Measurements from ENCODE around the gene DCHS2.

The DCHS2 gene

DNA sequence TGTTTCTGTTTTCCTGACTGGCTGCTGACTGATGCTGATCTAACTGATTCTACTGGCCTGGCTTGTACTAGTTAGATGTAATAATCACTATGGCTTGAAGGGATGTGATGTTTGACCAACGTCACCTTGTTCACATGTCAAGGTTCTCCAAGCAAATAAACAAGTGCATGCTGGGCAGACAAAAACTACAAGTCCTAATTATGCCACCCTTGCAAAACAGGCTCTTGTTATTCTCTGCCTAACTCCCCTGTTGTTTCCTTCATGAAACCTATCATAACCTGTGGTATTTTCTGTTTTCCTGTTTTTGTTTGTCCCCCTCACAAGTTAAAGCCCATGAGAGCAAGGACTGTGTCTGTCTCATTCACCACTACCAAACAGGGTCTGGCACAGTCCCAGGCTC, 146.2 kb downstream of the DCHS2 start:
- H3K4me3 ChIP-seq (ENCODE audit: low read length): no peak overlapping the region
- DNase-seq (ENCODE audit: low read depth, low spot score): no peak

DNA sequence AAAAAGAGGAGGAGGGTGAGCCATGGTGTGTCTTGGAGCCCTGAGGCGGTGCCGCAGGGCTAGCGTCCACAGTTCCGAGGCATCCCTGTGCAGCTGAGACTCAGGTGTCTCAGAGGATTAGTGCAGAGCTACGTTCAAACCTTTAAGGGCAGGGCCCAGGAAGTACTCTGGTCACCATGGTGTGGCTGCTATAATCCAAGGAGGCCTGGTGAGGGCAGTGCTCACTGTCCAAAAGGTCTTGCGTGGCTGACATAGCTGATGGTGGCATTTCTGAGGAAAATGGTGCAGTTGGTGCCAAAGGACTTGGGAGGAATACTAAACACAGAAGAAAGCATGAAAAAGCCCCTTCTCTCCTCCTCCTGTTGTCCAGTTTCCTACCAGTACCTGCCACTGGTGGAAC, 146.9 kb downstream of the DCHS2 start:
- no peak overlapping the region for H3K4me3 ChIP-seq (ENCODE audit: low read length)
- no peak for DNase-seq (ENCODE audit: low read depth, low spot score)

- DNase-seq (ENCODE audit: low read depth, low spot score): no peak
- no peak overlapping the region for H3K4me3 ChIP-seq (ENCODE audit: low read length)
Measured at GRCh38 chr4:154343651-154344050, 147.9 kb downstream of the DCHS2 start.

DNA sequence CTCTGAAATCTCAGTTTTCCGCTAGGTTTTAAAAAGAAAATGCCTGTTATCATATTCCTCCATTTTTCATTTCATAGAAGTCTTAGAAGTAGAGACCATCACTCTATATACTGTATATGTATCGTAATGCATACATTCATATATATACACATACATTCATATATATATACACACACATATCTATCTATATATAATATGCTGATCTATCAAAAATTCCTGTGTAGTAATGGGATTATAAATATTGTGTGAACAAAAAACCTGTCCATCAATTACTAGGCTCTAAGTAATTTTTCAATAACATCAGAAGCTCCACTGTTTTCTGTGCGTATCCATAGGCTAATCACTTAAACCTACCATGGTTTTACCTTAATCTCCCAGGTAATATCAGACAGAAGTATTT, 150.2 kb downstream of the DCHS2 start:
- no peak for DNase-seq (ENCODE audit: low read depth, low spot score)
- no peak overlapping the region for H3K4me3 ChIP-seq (ENCODE audit: low read length)

DNA sequence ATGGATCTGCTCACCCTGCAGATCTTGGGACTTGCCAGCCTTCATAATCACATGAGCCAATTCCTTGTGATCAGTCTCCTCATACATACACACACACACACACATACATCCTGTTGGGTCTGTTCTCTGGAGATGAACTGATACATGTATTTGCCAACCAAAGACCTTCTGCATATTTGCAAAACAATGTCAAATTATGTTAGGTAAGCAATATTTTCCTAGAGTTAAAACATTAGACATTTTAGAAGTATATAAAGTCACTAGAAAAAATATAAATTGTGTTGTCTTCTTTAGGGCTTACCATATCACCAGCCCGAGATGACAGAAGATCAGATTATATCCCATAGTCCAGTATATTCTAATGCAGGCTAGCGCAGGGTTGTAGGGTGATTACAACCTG, 156.0 kb downstream of the DCHS2 start:
- DNase-seq (ENCODE audit: low read depth, low spot score): no peak
- H3K4me3 ChIP-seq (ENCODE audit: low read length): no peak overlapping the region

DNA sequence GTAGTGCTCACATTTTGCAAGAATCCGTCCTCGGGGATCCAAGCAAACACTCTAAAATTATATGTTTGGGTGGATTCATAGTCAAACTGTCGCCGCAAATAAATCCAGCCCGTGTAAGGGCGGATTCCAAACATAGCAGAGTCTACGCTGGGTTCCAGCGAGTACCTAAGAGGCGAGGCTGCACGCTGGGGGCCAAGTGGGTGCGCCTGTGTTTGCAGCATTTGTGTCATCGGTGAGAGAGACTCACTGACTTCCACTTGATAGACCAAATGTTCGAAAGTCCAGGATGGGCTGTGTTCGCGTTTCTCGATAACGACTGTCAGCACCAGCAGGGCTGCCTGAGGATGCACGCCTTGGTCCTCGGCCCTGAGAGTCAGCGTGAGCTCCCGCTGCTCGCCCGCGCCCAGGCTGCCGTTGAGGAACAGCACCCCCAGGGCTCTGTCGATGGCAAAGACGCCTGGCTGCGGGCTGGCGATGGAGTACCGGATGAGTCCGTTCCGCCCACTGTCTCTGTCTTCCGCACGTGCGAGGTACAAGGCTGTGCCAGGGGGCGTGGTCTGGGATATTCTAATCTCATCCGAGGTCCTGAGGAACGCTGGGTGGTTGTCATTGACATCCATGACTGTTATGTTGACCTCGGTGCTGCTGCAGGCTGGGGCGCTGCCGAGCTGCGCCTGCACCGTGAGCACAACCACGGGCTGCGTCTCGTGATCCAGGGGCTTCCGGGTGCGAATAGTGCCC, 158.7 kb downstream of the DCHS2 start:
- peak overlapping the region; percentile 44 for H3K4me3 ChIP-seq (ENCODE audit: low read length)
- DNase-seq (ENCODE audit: low read depth, low spot score): peak; percentile 36

GRCh38 chr4:154329939-154330338, 161.7 kb downstream of the DCHS2 start:
- no peak overlapping the region for H3K4me3 ChIP-seq (ENCODE audit: low read length)
- no peak for DNase-seq (ENCODE audit: low read depth, low spot score)

DNA sequence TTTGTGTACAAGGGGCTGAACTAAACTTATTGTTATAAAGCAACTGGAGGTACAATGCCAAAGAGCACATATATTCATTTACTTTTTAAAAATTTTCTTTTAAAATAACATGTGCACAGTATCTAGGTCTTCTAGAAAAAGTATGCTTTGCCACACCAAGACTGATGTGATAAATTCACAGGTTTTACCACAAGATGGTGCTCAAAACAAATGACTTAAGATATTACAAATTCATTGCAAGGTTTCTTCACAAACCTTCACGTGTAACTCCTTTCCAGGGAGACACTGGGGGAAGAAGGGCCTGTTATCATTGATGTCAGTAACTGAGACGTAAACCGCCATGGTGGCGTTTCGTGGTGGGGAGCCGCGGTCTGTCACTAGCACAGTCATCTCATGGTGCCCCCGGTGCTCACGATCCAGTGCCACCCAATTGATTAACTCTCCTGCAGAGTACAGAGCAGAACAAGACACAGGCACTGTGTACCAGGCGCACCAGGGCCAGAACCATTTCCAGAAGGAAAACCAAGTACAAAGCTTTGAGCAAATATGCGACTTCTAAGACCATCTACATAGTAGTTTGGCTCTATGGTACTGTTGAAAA, 162.2 kb downstream of the DCHS2 start:
- DNase-seq (ENCODE audit: low read depth, low spot score): peak; percentile 17

DNA sequence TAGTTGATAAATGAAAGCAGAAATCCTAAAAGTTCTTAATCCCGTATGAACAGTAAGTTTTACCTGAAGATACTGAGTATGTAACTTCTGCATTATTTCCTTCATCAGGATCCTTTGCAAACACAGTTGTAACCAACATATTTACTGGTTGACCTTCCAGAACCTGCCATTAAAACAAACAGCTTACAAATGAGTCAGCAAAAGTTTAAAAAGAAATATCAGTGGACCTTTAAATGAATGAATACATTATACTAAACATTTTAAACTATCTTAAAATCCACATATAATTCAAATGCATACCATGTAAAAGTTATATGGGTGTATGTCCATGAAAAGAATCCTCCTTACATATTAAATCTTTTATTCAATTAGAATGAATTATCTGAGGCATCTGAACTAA, 163.6 kb downstream of the DCHS2 start:
- no peak overlapping the region for H3K4me3 ChIP-seq (ENCODE audit: low read length)

More for the DNA sequence above, 162.2 kb downstream of the DCHS2 start:
- H3K4me3 ChIP-seq (ENCODE audit: low read length): no peak overlapping the region

GRCh38 chr4:154320521-154320920, 171.1 kb downstream of the DCHS2 start:
- DNase-seq (ENCODE audit: low read depth, low spot score): no peak
- no peak overlapping the region for H3K4me3 ChIP-seq (ENCODE audit: low read length)

More for the DNA sequence above, 163.6 kb downstream of the DCHS2 start:
- DNase-seq (ENCODE audit: low read depth, low spot score): no peak

GRCh38 chr4:154319736-154320135, 171.9 kb downstream of the DCHS2 start:
- DNase-seq (ENCODE audit: low read depth, low spot score): no peak
- H3K4me3 ChIP-seq (ENCODE audit: low read length): no peak overlapping the region

- H3K4me3 ChIP-seq (ENCODE audit: low read length): no peak overlapping the region
- DNase-seq (ENCODE audit: low read depth, low spot score): no peak
Measured at GRCh38 chr4:154317201-154317999, 174.2 kb downstream of the DCHS2 start.

- no peak for DNase-seq (ENCODE audit: low read depth, low spot score)
- H3K4me3 ChIP-seq (ENCODE audit: low read length): no peak overlapping the region
Measured at GRCh38 chr4:154315741-154316140, 175.9 kb downstream of the DCHS2 start.

GRCh38 chr4:154314248-154314647, 177.4 kb downstream of the DCHS2 start:
- H3K4me3 ChIP-seq (ENCODE audit: low read length): no peak overlapping the region
- DNase-seq (ENCODE audit: low read depth, low spot score): no peak

GRCh38 chr4:154313004-154313585, 178.5 kb downstream of the DCHS2 start:
- no peak overlapping the region for H3K4me3 ChIP-seq (ENCODE audit: low read length)

GRCh38 chr4:154312246-154312645, 179.4 kb downstream of the DCHS2 start:
- DNase-seq (ENCODE audit: low read depth, low spot score): no peak

More at GRCh38 chr4:154313004-154313585, 178.5 kb downstream of the DCHS2 start:
- no peak for DNase-seq (ENCODE audit: low read depth, low spot score)

GRCh38 chr4:154310578-154310977, 181.0 kb downstream of the DCHS2 start:
- DNase-seq (ENCODE audit: low read depth, low spot score): no peak
- no peak overlapping the region for H3K4me3 ChIP-seq (ENCODE audit: low read length)

More at GRCh38 chr4:154312246-154312645, 179.4 kb downstream of the DCHS2 start:
- H3K4me3 ChIP-seq (ENCODE audit: low read length): no peak overlapping the region

- no peak for DNase-seq (ENCODE audit: low read depth, low spot score)
- no peak overlapping the region for H3K4me3 ChIP-seq (ENCODE audit: low read length)
Measured at GRCh38 chr4:154308207-154308606, 183.4 kb downstream of the DCHS2 start.

DNA sequence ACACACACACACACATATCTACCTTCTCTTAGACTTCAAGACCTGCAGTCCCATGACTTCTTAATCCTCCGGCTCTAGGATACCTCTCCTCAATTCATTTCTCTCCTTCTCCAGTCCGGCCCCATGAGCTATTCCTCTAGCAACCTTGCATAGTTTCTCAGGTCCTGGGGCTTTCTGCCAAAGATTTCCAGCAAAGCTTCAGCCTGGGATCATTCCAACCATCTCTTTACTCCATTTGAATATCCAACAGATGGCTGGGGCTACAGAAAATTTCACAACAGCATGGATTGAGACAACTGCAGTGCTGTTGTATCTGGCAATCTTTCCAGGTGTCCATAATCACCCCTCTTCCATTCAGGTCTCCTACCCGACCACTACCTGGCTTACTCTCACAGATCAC, 184.1 kb downstream of the DCHS2 start:
- no peak overlapping the region for H3K4me3 ChIP-seq (ENCODE audit: low read length)
- DNase-seq (ENCODE audit: low read depth, low spot score): no peak

GRCh38 chr4:154305616-154306015, 186.0 kb downstream of the DCHS2 start:
- H3K4me3 ChIP-seq (ENCODE audit: low read length): no peak overlapping the region
- DNase-seq (ENCODE audit: low read depth, low spot score): no peak

Data from Jurkat, Clone E6-1 (cell line).